ENCODE data around the gene VBP1. TPM values are rescaled to one million over a fixed set of nuclear protein-coding genes. Genes with fewer than 3 reads are reported as not detected.

VBP1 gene, protein sequence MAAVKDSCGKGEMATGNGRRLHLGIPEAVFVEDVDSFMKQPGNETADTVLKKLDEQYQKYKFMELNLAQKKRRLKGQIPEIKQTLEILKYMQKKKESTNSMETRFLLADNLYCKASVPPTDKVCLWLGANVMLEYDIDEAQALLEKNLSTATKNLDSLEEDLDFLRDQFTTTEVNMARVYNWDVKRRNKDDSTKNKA
- 50.8 to 61.3 TPM (median 53.3 TPM) in 5 replicates for total RNA-seq (2022; extraction: Qiagen RNA extraction; ENCODE audit: low read depth)

GRCh38 chrX:155216179-155216939, at the start of gene VBP1:
Gene VBP1, plus strand, starts transcription at chrX:155216460. Its CDS starts 23 bp downstream, at chrX:155216483.

GRCh38 chrX:155263854-155264628, 47.8 kb downstream of the VBP1 start, which contains the start of gene RAB39B:
Gene RAB39B, minus strand, starts transcription at chrX:155264491. Its CDS starts 203 bp downstream, at chrX:155264288.

Other genes with a start within 250 kb of the VBP1 start
- 3.8 to 5.5 TPM (median 4.3 TPM) in 5 replicates for gene F8, start 193.7 kb upstream of the VBP1 start, total RNA-seq (2022; extraction: Qiagen RNA extraction; ENCODE audit: low read depth)
- 94.6 to 115 TPM (median 111 TPM) in 5 replicates for gene FUNDC2, start 189.6 kb upstream of the VBP1 start, total RNA-seq (2022; extraction: Qiagen RNA extraction; ENCODE audit: low read depth)
- gene CMC4, start 145.3 kb upstream of the VBP1 start, total RNA-seq (2022; extraction: Qiagen RNA extraction; ENCODE audit: low read depth): 14.3 to 15.9 TPM (median 14.9 TPM) in 5 replicates
- gene MTCP1, start 145.3 kb upstream of the VBP1 start, total RNA-seq (2022; extraction: Qiagen RNA extraction; ENCODE audit: low read depth): 13.9 to 24.5 TPM (median 22.5 TPM) in 5 replicates
- 25.0 to 30.4 TPM (median 28.6 TPM) in 5 replicates for gene BRCC3, start 145.0 kb upstream of the VBP1 start, total RNA-seq (2022; extraction: Qiagen RNA extraction; ENCODE audit: low read depth)
- 0.66 to 0.85 TPM (median 0.85 TPM) in 5 replicates for gene RAB39B, start 48.0 kb downstream of the VBP1 start, total RNA-seq (2022; extraction: Qiagen RNA extraction; ENCODE audit: low read depth)
- gene CLIC2, start 118.2 kb downstream of the VBP1 start, total RNA-seq (2022; extraction: Qiagen RNA extraction; ENCODE audit: low read depth): 0.05 to 0.23 TPM (median 0.17 TPM) in 4 of 5 replicates, not detected in the other
- not detected in 5 replicates for gene F8A2, start 165.6 kb downstream of the VBP1 start, total RNA-seq (2022; extraction: Qiagen RNA extraction; ENCODE audit: low read depth)
- 0.37 to 1.1 TPM (median 0.65 TPM) in 5 replicates for gene F8A3, start 242.2 kb downstream of the VBP1 start, total RNA-seq (2022; extraction: Qiagen RNA extraction; ENCODE audit: low read depth)